ENCODE data around the gene MYO6. TPM values are rescaled to one million over a fixed set of nuclear protein-coding genes. Genes with fewer than 3 reads are reported as not detected.

Gene MYO6
- total RNA-seq, 1 donor from 2014 or later = 0.44 TPM

GRCh38 chr6:75946146-75946831 lies 197.2 kb downstream of the MYO6 start:
- peaks cover 6% of the 10 kb centered on the region for H3K4me1 Mint-ChIP-seq
- ATAC-seq (ENCODE audit: low read depth) (no peak), DNase-seq (no peak)
- ChIA-PET POLR2A (no interaction called here), CTCF (interaction anchor here (1.1 kb wide), 1 partner anchor 11 kb away, joined by 3 read pairs; no protein-coding TSS in a partner anchor)
- intact Hi-C loops (cut with micrococcal nuclease) = no loop called here
- no peak overlapping the region for H3K27ac Mint-ChIP-seq
- TF ChIP-seq CTCF (IDR thresholded peaks at IDR 0.05) = no peak
- no peaks in the 10 kb centered on the region for H3K27me3 Mint-ChIP-seq
- H3K9me3 Mint-ChIP-seq = no peaks in the 10 kb centered on the region
- no peaks in the 10 kb centered on the region for H3K36me3 Mint-ChIP-seq (ENCODE audit: low read depth)
- H3K4me3 Mint-ChIP-seq = no peak overlapping the region

- DNase-seq (no peak), ATAC-seq (ENCODE audit: low read depth) (no peak)
- TF ChIP-seq CTCF (IDR thresholded peaks at IDR 0.05) = no peak
- no peak overlapping the region for H3K4me3 Mint-ChIP-seq
- POLR2A ChIA-PET = no interaction called here
- no peaks in the 10 kb centered on the region for H3K36me3 Mint-ChIP-seq (ENCODE audit: low read depth)
- H3K9me3 Mint-ChIP-seq = no peaks in the 10 kb centered on the region
- peaks cover 6% of the 10 kb centered on the region for H3K4me1 Mint-ChIP-seq
- H3K27me3 Mint-ChIP-seq = no peaks in the 10 kb centered on the region
- H3K27ac Mint-ChIP-seq = no peak overlapping the region
- intact Hi-C loops (cut with micrococcal nuclease) = no loop called here
- CTCF ChIA-PET = no interaction called here
These were observed 198.9 kb downstream of the MYO6 start for GRCh38 chr6:75947935-75948334.

- H3K27me3 Mint-ChIP-seq = no peaks in the 10 kb centered on the region
- H3K4me3 Mint-ChIP-seq = no peak overlapping the region
- DNase-seq (no peak), ATAC-seq (ENCODE audit: low read depth) (no peak)
- POLR2A ChIA-PET = no interaction called here
- no peak for TF ChIP-seq CTCF (IDR thresholded peaks at IDR 0.05)
- no peaks in the 10 kb centered on the region for H3K9me3 Mint-ChIP-seq
- intact Hi-C loops (cut with micrococcal nuclease) = no loop called here
- no peak overlapping the region for H3K27ac Mint-ChIP-seq
- CTCF ChIA-PET = no interaction called here
- H3K4me1 Mint-ChIP-seq = no peaks in the 10 kb centered on the region
- no peaks in the 10 kb centered on the region for H3K36me3 Mint-ChIP-seq (ENCODE audit: low read depth)
These were observed 203.1 kb downstream of the MYO6 start for GRCh38 chr6:75952128-75952527.

GRCh38 chr6:75963569-75963968 lies 214.5 kb downstream of the MYO6 start:
- POLR2A ChIA-PET = no interaction called here
- Mint-ChIP-seq H3K27ac (no peak overlapping the region), H3K36me3 (ENCODE audit: low read depth) (no peaks in the 10 kb centered on the region), H3K9me3 (no peaks in the 10 kb centered on the region), H3K4me3 (no peak overlapping the region), H3K27me3 (peaks cover 1% of the 10 kb centered on the region), H3K4me1 (no peaks in the 10 kb centered on the region)
- no peak for ATAC-seq (ENCODE audit: low read depth)
- CTCF ChIA-PET = no interaction called here
- no peak for DNase-seq
- intact Hi-C loops (cut with micrococcal nuclease) = no loop called here
- TF ChIP-seq CTCF (IDR thresholded peaks at IDR 0.05) = no peak

- H3K27me3 Mint-ChIP-seq = peaks cover 1% of the 10 kb centered on the region
- no peak overlapping the region for H3K4me3 Mint-ChIP-seq
- intact Hi-C loops (cut with micrococcal nuclease) = no loop called here
- H3K4me1 Mint-ChIP-seq = no peaks in the 10 kb centered on the region
- no peak overlapping the region for H3K27ac Mint-ChIP-seq
- DNase-seq = no peak
- CTCF ChIA-PET = no interaction called here
- POLR2A ChIA-PET = no interaction called here
- no peak for TF ChIP-seq CTCF (IDR thresholded peaks at IDR 0.05)
- no peaks in the 10 kb centered on the region for H3K36me3 Mint-ChIP-seq (ENCODE audit: low read depth)
- H3K9me3 Mint-ChIP-seq = no peaks in the 10 kb centered on the region
- ATAC-seq (ENCODE audit: low read depth) = no peak
These were observed 219.1 kb downstream of the MYO6 start for GRCh38 chr6:75968143-75968542.

Other genes with a start within 250 kb of the MYO6 start
- gene SENP6, start 147.4 kb upstream of the MYO6 start, total RNA-seq = 116 and 134 TPM in 2 replicates

Measured in activated B cell treated with CpG ODN at 0.5 μM for 24 hours (primary cell).